HG02642 (cell line): ENCODE data around the gene C14orf119.
"Not testable (repeated sequence)": the region's sequence is repeated elsewhere in the genome, so short reads cannot be mapped to it uniquely, and the experiment has no call there.

Source experiments
- ATAC-seq: cut with Tn5 transposase; IDR thresholded peaks from one replicate; pipeline ENCODE4 v1.9.1; 2021; ENCODE audit warnings: mild to moderate bottlenecking; ENCODE audit not compliant: unreplicated experiment, poor library complexity

The C14orf119 gene

GRCh38 chr14:23105348-23105824 lies 10.1 kb downstream of the C14orf119 start:
- ATAC-seq, result no peak

DNA sequence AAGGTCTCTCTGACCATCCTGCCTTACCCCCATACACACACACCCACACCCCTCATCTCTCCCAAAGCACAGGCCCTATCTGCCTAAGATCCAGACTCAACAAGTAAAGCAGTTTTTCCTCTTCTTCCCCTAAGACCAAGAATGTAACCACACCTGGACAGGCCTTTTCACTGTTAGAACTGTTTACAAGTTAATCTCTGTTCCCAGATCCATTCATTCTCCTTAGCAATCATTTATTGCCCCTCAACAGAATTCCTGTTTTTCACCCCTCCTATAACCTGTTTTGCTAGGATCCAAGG lies 11.4 kb downstream of the C14orf119 start:
- no peak for ATAC-seq

DNA sequence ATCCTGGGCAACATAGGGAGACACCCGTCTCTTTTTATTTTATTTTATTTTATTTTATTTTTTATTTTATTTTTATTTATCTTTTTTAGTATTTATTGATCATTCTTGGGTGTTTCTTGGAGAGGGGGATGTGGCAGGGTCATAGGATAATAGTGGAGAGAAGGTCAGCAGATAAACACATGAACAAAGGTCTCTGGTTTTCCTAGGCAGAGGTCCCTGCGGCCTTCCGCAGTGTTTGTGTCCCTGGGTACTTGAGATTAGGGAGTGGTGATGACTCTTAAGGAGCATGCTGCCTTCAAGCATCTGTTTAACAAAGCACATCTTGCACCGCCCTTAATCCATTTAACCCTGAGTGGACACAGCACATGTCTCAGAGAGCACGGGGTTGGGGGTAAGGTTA lies 12.3 kb downstream of the C14orf119 start:
- not testable (repeated sequence) for ATAC-seq

GRCh38 chr14:23108169-23108568 lies 12.9 kb downstream of the C14orf119 start:
- not testable (repeated sequence) for ATAC-seq

- no peak for ATAC-seq
Measured at GRCh38 chr14:23109769-23110168, 14.5 kb downstream of the C14orf119 start.

DNA sequence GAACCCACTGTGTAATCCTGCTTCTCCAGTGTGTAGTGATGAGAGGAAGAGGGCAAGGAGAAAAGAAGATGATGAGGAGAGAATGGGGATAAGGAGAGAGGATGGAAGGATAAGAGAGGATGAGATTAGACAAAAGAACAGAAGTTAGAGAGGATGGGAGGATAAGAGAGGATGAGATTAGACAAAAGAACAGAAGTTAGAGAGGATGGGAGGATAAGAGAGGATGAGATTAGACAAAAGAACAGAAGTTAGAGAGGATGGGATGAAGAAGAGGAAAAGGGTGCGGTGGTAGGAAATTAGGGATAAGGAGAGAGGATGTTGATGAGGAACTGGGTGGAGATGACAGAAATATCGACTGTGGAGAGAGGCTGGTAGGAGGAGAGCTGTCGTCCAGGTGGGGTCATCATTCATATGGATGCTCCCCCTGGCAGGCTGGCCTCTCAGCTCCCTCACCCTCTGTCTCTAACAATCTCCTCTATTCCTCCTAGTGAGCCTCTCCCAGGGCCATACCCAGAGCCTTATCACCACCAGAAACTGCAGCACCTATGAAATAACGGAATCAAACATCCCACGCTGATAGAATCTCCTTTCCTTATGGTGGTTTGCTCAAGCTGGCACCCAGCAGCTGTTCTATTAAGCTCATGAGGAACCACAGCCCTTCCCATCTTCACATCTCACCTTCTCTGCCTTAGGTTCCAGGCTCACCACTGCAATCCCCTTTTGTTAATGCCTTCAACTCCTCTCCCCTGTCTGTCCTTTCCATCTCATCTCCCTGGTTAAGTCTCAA lies 15.5 kb downstream of the C14orf119 start:
- no peak for ATAC-seq

- ATAC-seq, result no peak
Measured at GRCh38 chr14:23112359-23113178, 17.3 kb downstream of the C14orf119 start.

DNA sequence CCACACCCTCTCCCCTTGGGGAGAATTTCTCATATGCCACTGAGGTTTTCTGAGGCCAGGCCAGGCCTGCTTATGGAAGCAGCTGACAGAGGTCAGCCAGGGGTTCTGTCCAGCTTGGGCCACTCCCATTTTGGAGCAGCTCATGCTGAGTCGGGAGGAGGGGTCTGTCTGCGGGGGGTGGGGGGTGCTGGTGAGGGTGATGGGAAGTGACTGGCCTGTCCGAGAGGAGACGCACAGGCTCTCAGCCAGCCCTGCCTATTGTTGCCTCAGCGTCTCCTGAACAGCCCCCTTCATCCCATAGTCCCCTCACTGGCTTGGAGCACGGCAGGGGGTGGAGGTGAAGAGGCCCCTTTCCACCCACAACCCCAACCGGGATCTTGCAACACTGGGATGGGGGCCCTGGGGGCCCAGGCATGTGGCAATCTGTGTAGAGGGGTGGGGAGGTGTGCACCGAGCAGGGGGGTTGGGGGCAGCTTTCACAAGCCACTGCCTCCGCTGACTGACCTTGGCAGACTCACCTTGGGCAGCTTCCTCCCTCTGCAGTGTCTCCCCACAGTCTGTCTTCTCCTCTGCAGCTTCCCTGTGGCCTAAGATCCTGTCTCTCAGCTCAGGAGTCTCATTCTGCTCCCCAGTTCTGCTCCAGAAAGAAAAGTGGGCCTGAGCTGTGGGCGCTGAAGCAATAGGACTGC lies 18.3 kb downstream of the C14orf119 start:
- no peak for ATAC-seq

DNA sequence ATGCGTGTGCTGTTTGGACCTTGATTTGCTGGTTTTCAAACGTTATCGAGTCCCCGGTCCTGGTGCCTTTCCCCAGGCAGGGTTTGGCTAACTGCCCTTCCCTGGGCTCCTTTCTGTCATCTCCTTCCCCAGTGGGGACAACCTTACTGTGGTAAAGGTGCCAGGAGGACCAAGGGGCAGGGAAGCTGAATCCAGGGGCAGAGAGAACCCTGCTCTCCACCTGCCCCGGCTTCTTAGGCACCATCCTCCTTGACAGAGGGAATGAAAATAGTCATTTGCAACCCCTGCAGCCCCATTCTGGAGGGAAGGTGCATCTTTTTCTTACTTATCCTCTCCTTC lies 18.8 kb downstream of the C14orf119 start:
- ATAC-seq, result no peak

GRCh38 chr14:23114669-23115038 lies 19.3 kb downstream of the C14orf119 start:
- no peak for ATAC-seq

GRCh38 chr14:23115039-23115731 lies 19.9 kb downstream of the C14orf119 start:
- no peak for ATAC-seq

- no peak for ATAC-seq
Measured at GRCh38 chr14:23115918-23116317, 20.6 kb downstream of the C14orf119 start.

DNA sequence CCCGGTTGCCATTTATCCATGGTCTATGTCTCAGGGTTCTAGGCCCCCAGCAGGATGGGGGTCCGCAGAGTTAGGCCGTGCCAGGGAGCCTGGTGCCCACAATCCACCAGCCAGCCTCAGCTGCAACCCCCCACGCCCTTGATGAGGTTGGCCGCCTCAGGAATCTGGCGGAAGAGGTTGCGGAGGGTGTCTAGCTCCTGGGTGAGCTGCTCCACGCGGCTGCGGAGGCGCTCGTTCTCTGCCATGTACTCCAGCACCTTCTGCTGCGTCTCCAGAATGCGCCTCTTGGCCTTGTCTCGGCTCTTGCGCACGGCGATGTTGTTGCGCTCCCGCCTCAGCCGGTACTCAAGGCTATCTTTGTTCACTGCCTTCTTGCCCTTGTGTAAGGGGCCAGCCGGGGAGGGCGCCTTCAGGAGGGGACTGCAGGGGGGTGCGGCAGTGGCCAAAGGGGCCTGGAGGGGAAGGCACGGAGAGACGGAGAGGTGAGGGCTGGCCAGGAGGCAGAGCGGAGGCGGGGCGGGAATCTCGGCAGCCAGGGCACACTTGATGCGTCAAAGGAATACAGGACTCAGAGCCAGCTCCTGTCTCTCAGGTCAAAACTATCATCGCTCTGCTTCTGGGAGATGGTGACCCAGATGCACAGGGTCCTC lies 22.2 kb downstream of the C14orf119 start:
- ATAC-seq, result no peak

- ATAC-seq, result no peak
Measured at GRCh38 chr14:23118506-23119362, 23.4 kb downstream of the C14orf119 start, which contains the start of gene CEBPE. Gene CEBPE, minus strand, starts transcription at chr14:23119255. Its CDS starts 164 bp downstream, at chr14:23119091.

- ATAC-seq, result no peak
Measured at GRCh38 chr14:23119363-23120327, 24.3 kb downstream of the C14orf119 start.

DNA sequence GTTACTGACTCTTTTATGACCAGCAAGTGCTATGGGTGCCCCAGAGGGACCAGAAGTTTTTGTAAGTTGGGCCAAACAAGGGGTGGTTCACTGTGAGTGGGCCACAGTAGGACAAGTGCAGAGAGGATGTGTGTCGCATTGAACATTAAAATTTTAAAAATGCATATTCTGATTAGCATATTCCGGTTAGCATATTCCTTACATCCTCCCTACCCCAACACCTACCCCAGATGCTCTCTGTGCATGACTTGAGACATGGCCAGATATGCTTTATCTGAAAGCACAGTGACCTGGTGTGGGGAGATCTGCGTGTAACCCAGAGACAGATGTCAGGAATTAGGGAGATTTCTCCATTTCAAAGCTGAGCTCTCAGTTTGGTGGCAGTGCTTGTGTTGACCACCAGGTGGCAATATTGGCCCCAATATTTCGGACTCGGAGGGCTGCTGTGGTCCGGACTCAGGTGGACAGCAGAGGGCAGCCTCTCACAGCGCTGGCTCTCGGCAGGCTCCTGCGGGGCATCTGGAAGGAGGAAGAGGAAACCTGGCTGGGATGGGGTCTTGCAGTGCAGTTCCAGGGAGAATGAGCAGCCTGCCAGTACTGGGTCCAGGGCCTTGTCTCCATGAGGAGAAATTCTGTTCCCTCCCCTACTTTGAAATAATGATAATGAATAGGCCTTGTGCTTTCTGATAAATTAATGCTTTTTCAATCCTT lies 25.4 kb downstream of the C14orf119 start:
- peak; percentile 70 for ATAC-seq

- ATAC-seq, result no peak
Measured at GRCh38 chr14:23121361-23121771, 26.1 kb downstream of the C14orf119 start.
